ENCODE results near the gene NEGR1.

GRCh38 chr1:72296501-72296900, 14.2 kb upstream of the NEGR1 start:
- TF ChIP-seq CTCF (IDR thresholded peaks at IDR 0.05): no peak
- TF ChIP-seq POLR2A (IDR thresholded peaks at IDR 0.05): no peak
